Stimulated activated CD8-positive, alpha-beta memory T cell treated with anti-CD3 and anti-CD28 coated beads, Interleukin-4, amount 100 ng/mL, for 48 hours (primary cell): ENCODE data around the gene CHP1.
A peak's percentile ranks its signal among the peaks of the same experiment; 100 is the strongest.
"Not testable (repeated sequence)": the region's sequence is repeated elsewhere in the genome, so short reads cannot be mapped to it uniquely, and the experiment has no call there.

Experiments used
- DNase-seq: peaks from one replicate; pipeline ENCODE4 v3.0.0-alpha.2; 2020

CHP1 gene

GRCh38 chr15:41230650-41231421 lies at the start of gene CHP1, which contains the start of gene EXD1:
Gene CHP1 (plus strand): TSS chr15:41231268. CDS start chr15:41231383, 115 bp downstream.
Gene EXD1 (minus strand): TSS chr15:41230757. CDS start chr15:41226575, 4,182 bp downstream.
- peak; percentile 98 for DNase-seq

- DNase-seq: no peak
Measured at GRCh38 chr15:41182266-41182665, 48.8 kb upstream of the CHP1 start.

GRCh38 chr15:41183581-41183980 lies 47.5 kb upstream of the CHP1 start:
- DNase-seq: no peak

GRCh38 chr15:41194444-41194843 lies 36.6 kb upstream of the CHP1 start:
- DNase-seq: no peak

GRCh38 chr15:41199470-41199869 lies 31.6 kb upstream of the CHP1 start:
- DNase-seq: no peak

GRCh38 chr15:41203395-41203794 lies 27.7 kb upstream of the CHP1 start:
- DNase-seq: no peak

GRCh38 chr15:41205315-41205714 lies 25.8 kb upstream of the CHP1 start:
- DNase-seq: no peak

- no peak for DNase-seq
Measured at GRCh38 chr15:41207687-41208448, 23.2 kb upstream of the CHP1 start.

- no peak for DNase-seq
Measured at GRCh38 chr15:41215708-41216107, 15.4 kb upstream of the CHP1 start.

GRCh38 chr15:41218851-41219250 lies 12.2 kb upstream of the CHP1 start:
- no peak for DNase-seq

GRCh38 chr15:41219381-41219780 lies 11.7 kb upstream of the CHP1 start:
- DNase-seq: no peak

- DNase-seq: no peak
Measured at GRCh38 chr15:41230345-41230649, 771 bp upstream of the CHP1 start.

- DNase-seq: no peak
Measured at GRCh38 chr15:41231422-41232226, 556 bp downstream of the CHP1 start.

GRCh38 chr15:41233367-41233771 lies 2.3 kb downstream of the CHP1 start:
- no peak for DNase-seq

- DNase-seq: not testable (repeated sequence)
Measured at GRCh38 chr15:41235228-41235627, 4.2 kb downstream of the CHP1 start.

- DNase-seq: no peak
Measured at GRCh38 chr15:41235929-41236328, 4.9 kb downstream of the CHP1 start.

- DNase-seq: no peak
Measured at GRCh38 chr15:41238100-41238499, 7.0 kb downstream of the CHP1 start.

- no peak for DNase-seq
Measured at GRCh38 chr15:41241221-41241964, 10.3 kb downstream of the CHP1 start.

- not testable (repeated sequence) for DNase-seq
Measured at GRCh38 chr15:41250745-41251144, 19.7 kb downstream of the CHP1 start.

GRCh38 chr15:41251411-41251810 lies 20.3 kb downstream of the CHP1 start:
- no peak for DNase-seq

- DNase-seq: no peak
Measured at GRCh38 chr15:41254560-41254959, 23.5 kb downstream of the CHP1 start.

- no peak for DNase-seq
Measured at GRCh38 chr15:41256103-41256502, 25.0 kb downstream of the CHP1 start.

- DNase-seq: no peak
Measured at GRCh38 chr15:41256577-41257038, 25.5 kb downstream of the CHP1 start.
